NB4 (cell line): ENCODE results near the gene EI24.
A peak's percentile ranks its signal among the peaks of the same experiment; 100 is the strongest.

ENCODE experiments used
- DNase-seq: peaks from one replicate; pipeline ENCODE4 v3.0.0; 2010; ENCODE audit warnings: low read depth
- H3K4me3 ChIP-seq: one replicate; pipeline ENCODE4 v1.5.1; 2011; ENCODE audit warnings: mild to moderate bottlenecking, low read depth, low read length, moderate library complexity
- MYC ChIP-seq: IDR thresholded peaks from 2 replicates; pipeline ENCODE4 v1.6.1; 2011; ENCODE audit warnings: low read depth, low read length
- POLR2A ChIP-seq: IDR thresholded peaks from 2 replicates; pipeline ENCODE4 v1.6.1; 2011; ENCODE audit warnings: mild to moderate bottlenecking; ENCODE audit not compliant: insufficient read length; ENCODE audit errors: extremely low read depth
- TF ChIP-seq, protein P1 (sequence below): IDR thresholded peaks from one replicate; pipeline ENCODE4 v1.5.1; 2012; ENCODE audit warnings: low read depth, low read length
- TF ChIP-seq, protein P2 (sequence below): IDR thresholded peaks from 2 replicates; pipeline ENCODE4 v1.6.1; 2011; ENCODE audit warnings: low read depth, low read length

The EI24 gene

DNA sequence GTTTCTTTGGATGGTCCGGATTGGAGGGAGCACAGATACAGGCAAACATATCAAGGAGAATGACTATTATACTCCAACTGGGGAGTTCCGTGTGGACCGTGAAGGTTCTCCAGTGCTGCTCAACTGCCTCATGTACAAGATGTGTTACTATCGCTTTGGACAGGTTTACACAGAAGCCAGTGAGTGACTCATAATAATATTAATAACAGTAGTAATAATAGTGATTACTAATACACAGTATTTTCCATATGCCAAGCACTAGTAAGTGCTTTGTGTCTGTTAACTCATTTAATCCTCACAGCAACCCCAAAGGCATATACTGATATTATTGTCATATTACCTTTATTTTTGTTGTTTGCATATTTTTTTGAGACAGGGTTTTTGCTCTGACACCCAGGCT lies 49.1 kb downstream of the EI24 start:
- TF ChIP-seq, protein P1, sequence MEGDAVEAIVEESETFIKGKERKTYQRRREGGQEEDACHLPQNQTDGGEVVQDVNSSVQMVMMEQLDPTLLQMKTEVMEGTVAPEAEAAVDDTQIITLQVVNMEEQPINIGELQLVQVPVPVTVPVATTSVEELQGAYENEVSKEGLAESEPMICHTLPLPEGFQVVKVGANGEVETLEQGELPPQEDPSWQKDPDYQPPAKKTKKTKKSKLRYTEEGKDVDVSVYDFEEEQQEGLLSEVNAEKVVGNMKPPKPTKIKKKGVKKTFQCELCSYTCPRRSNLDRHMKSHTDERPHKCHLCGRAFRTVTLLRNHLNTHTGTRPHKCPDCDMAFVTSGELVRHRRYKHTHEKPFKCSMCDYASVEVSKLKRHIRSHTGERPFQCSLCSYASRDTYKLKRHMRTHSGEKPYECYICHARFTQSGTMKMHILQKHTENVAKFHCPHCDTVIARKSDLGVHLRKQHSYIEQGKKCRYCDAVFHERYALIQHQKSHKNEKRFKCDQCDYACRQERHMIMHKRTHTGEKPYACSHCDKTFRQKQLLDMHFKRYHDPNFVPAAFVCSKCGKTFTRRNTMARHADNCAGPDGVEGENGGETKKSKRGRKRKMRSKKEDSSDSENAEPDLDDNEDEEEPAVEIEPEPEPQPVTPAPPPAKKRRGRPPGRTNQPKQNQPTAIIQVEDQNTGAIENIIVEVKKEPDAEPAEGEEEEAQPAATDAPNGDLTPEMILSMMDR = no peak
- TF ChIP-seq MYC (no peak), POLR2A (no peak)
- TF ChIP-seq, protein P2, sequence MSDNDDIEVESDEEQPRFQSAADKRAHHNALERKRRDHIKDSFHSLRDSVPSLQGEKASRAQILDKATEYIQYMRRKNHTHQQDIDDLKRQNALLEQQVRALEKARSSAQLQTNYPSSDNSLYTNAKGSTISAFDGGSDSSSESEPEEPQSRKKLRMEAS = no peak
- no peak overlapping the region for H3K4me3 ChIP-seq
- DNase-seq = no peak

DNA sequence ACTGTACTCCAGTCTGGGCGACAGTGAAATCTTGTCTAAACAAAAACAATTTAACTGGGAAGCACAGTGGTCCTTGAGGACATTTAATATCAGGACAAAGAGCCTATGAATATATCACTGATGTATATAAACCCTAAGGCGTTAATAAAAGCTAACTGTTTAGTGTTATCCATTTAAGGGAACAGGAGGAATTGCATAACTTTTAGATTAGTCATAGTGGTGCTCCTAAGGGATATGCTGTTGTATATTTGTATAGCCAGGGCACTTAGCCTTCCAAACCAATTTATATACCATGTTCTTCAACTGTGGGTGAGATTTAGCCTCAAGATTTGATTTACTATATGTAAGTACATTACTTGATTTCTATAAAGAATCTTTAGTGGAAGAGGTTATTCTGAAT lies 52.7 kb downstream of the EI24 start:
- TF ChIP-seq, protein P1 = no peak
- TF ChIP-seq, protein P2 = no peak
- TF ChIP-seq POLR2A (no peak), MYC (no peak)
- no peak overlapping the region for H3K4me3 ChIP-seq
- DNase-seq = peak; percentile 41

DNA sequence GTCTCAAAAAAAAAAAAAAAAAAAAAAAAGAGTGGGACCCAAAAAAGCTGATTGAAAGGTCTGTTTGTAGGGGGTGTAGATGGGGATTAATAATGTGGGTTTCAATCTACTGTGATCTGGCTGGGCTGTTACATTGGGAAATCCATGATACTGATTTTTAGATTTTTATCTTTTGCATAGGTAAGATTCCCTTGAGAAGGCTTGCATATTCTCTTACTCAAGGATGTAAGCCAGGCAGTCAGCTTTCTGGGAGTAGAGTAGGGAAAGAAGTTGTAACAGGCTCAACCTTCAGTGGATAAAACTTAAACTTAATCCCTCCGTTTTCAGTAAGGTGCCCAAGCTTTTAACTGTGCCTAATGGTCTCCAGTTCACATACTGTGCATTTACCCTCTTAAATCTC lies 53.8 kb downstream of the EI24 start:
- no peak overlapping the region for H3K4me3 ChIP-seq
- TF ChIP-seq MYC (no peak), POLR2A (no peak)
- no peak for DNase-seq

DNA sequence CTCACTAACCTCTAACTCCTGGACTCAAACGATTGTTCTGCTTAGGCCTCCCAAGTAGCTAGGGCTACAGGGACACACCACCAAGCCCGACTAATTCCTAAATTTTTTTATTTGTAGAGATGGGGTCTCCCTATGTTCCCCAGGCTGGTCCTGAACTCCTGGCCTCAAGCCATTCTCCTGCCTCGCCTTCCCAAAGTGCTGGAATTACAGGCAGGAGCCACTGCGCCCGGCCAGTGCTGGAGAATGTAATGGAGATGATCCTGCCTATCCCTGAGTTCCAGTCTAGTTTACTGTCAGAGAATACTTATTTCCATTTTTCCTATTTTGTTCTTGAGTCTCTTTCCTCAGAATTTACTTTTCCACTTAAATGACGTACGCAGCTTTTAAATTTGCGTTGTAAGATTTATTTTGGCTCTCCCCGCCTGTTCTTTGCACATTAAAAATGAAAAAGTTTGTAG lies 55.5 kb downstream of the EI24 start, which contains the start of gene CHEK1:
Gene CHEK1 (plus strand): TSS at position 408 of the 458 bp plus-strand sequence. CDS start 1,606 bp downstream, outside the sequence.
- H3K4me3 ChIP-seq = peak within 1 kb of the TSS; percentile 91
- TF ChIP-seq MYC (no peak), POLR2A (no peak)
- TF ChIP-seq, protein P2 = no peak
- TF ChIP-seq, protein P1 = no peak
- peak; percentile 9 for DNase-seq

DNA sequence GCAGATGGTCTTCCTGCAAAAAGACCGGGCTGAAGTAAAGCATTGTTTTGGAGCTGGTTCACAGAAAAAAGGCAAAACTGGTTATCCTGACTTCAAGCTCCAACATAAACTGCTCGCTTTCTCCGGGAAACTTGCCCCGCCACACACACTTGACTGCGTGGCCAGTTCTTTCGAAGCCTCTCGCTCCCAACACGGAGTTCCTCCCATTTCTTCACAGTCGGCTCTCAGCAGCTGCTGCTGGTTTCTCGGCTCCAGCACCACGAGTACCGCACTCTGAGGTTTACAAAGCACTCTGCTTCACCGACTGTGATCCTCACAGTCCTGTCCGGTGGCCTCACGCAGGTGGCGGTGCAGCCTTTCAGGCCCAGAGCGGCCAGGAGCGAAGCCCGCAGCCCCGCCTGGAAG lies 56.0 kb downstream of the EI24 start:
- peak overlapping the region; percentile 91 for H3K4me3 ChIP-seq
- no peak for DNase-seq
- TF ChIP-seq, protein P2 = peak; percentile 21; the same call in 1 of the 2 replicates
- TF ChIP-seq, protein P1 = no peak

DNA sequence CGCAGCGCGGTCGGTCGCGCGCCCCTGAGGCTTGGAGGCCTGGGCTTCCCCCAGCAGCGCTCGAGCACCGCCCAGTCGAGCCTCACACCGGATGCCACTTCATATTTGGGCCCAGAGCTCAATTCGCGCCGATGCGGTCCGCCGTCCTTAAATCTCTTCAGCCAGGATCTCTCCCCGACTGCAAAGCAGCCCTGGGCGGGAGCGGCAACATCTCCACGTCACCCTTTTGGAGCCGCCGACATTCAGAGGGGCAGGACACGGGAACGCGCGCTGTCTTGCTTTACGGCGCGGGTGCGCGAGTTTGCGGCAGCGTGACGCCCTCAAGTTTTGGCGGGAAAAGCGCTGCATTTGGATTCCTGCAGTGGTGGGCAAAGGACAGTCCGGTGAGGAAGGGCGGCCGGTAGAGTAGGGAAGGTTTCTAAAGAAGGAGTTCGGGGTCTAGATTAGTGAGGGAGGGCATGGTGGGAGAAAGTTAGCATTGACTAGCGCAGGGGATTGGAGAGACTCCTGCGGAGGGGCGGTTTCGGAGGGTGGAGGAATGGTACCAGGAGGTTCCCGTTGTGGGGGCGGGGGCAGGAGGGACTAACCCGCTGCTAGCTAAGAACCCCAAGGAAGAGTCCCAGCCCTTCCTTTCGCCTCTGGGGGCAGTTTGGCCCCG lies 56.5 kb downstream of the EI24 start:
- H3K4me3 ChIP-seq = peak overlapping the region; percentile 91
- peak; percentile 94 for DNase-seq
- TF ChIP-seq, protein P2 = peak; percentile 83
- TF ChIP-seq, protein P1 = no peak
- TF ChIP-seq POLR2A (peak; percentile 85), MYC (peak; percentile 90)
